Keratinocyte (primary cell): Measurements from ENCODE around the gene CASZ1. TPM values are rescaled to one million over a fixed set of nuclear protein-coding genes. Genes with fewer than 3 reads are reported as not detected.

Source experiments
- DNase-seq: peaks from one replicate; pipeline ENCODE4 v3.0.0-alpha.2; 2011; ENCODE audit warnings: low read depth, missing footprints, low spot score
- FAIRE-seq: peaks from 2 replicates; lab custom pipeline; 2011; peaks lifted over from hg19 to GRCh38; lab: Jason Lieb, UNC
- H2AFZ ChIP-seq: 2 replicates; pipeline ENCODE4 v1.6.0; 2012; ENCODE audit warnings: low read length, control low read depth, inconsistent platforms; ENCODE audit not compliant: control insufficient read depth
- H3K27ac ChIP-seq: 2 replicates; pipeline ENCODE4 v1.5.1; 2011; ENCODE audit warnings: low read length; ENCODE audit not compliant: control insufficient read depth, insufficient read depth
- H3K27me3 ChIP-seq: 3 replicates; pipeline ENCODE4 v1.6.0; 2011; ENCODE audit warnings: low read length; ENCODE audit not compliant: control insufficient read depth, insufficient read depth; ENCODE audit errors: extremely low read depth
- H3K36me3 ChIP-seq, 2 experiments: 2 replicates in 1 of 2; 3 replicates in 1 of 2; pipeline ENCODE4 v1.5.1; 2011; ENCODE audit warnings: low read length in 2 of 2, mild to moderate bottlenecking in 1 of 2; ENCODE audit not compliant: control insufficient read depth in 2 of 2, insufficient read depth in 2 of 2; ENCODE audit errors: extremely low read depth in 1 of 2
- H3K4me1 ChIP-seq: 3 replicates; pipeline ENCODE4 v1.5.1; 2011; ENCODE audit warnings: low read length; ENCODE audit not compliant: control insufficient read depth, insufficient read depth; ENCODE audit errors: extremely low read depth
- H3K4me2 ChIP-seq: 3 replicates; pipeline ENCODE4 v1.6.0; 2011; ENCODE audit warnings: low read depth, low read length; ENCODE audit not compliant: control insufficient read depth, insufficient read depth; ENCODE audit errors: extremely low read depth
- H3K4me3 ChIP-seq, 3 experiments: fragments of 200-600 bp in 1 of 3; sonication (generic) in 1 of 3; 2 replicates in 2 of 3; 3 replicates in 1 of 3; pipeline ENCODE4 v1.5.1; 2011 to 2016; ENCODE audit warnings: low read length in 3 of 3, mild to moderate bottlenecking in 3 of 3, control low read depth in 2 of 3, inconsistent platforms in 1 of 3, low read depth in 1 of 3, mixed read lengths in 1 of 3, mixed run types in 1 of 3, moderate library complexity in 1 of 3; ENCODE audit not compliant: control insufficient read depth in 2 of 3, insufficient read depth in 2 of 3; ENCODE audit errors: extremely low read depth in 1 of 3
- H3K79me2 ChIP-seq: 2 replicates; pipeline ENCODE4 v1.6.0; 2012; ENCODE audit warnings: low read length; ENCODE audit not compliant: control insufficient read depth, insufficient read depth
- H3K9ac ChIP-seq: 3 replicates; pipeline ENCODE4 v1.6.0; 2011; ENCODE audit warnings: low read length; ENCODE audit not compliant: control insufficient read depth, insufficient read depth; ENCODE audit errors: extremely low read depth
- H3K9me1 ChIP-seq: 3 replicates; pipeline ENCODE4 v1.6.0; 2011; ENCODE audit warnings: low read length; ENCODE audit not compliant: control insufficient read depth, insufficient read depth; ENCODE audit errors: extremely low read depth
- H3K9me3 ChIP-seq: 2 replicates; pipeline ENCODE4 v1.5.1; 2012; ENCODE audit warnings: low read depth, low read length; ENCODE audit not compliant: control insufficient read depth
- H4K20me1 ChIP-seq: 3 replicates; pipeline ENCODE4 v1.6.0; 2011; ENCODE audit warnings: low read length; ENCODE audit not compliant: control insufficient read depth, insufficient read depth; ENCODE audit errors: extremely low read depth
- CTCF ChIP-seq, 3 experiments: IDR thresholded peaks in 1 of 3; conservative IDR thresholded peaks in 1 of 3; optimal IDR thresholded peaks in 1 of 3; 2 replicates in 2 of 3; 3 replicates in 1 of 3; pipeline versions ENCODE3 to v1.5.1; 2011; ENCODE audit warnings: low read length in 3 of 3, mild to moderate bottlenecking in 3 of 3, moderate library complexity in 2 of 3, control low read depth in 1 of 3, inconsistent platforms in 1 of 3; ENCODE audit not compliant: insufficient read depth in 2 of 3; ENCODE audit errors: extremely low read depth in 1 of 3
- EZH2 ChIP-seq: IDR thresholded peaks from one replicate; pipeline ENCODE4 v1.6.1; 2012; ENCODE audit warnings: inconsistent platforms, mild to moderate bottlenecking, low read length, moderate library complexity
- dilution Hi-C: fragments of 300-500 bp; cut with MboI; formaldehyde crosslinking; loops from one replicate; pipeline ENCODE4 v1.7.0; 2020; ENCODE audit warnings: low sequenced_read_pairs; ENCODE audit not compliant: extremely low pct_ligation_motif_present
- polyA plus RNA-seq, 5 experiments: library from polyadenylated mRNA; depleted of rRNA in 3 of 5; stranded (reverse) in 3 of 5; stranded (forward) in 1 of 5; unstranded in 1 of 5; fragments of >200 nt; gene quantifications; 1 replicate in 1 of 5; 2 replicates in 3 of 5; 3 replicates in 1 of 5; pipeline versions ENCODE4 v1.2.1 to v1.2.3, GENCODE V29; 2011 to 2012; ENCODE audit warnings: missing spikeins in 2 of 5, low read depth in 1 of 5, low replicate concordance in 1 of 5

Gene CASZ1
- polyA plus RNA-seq, 1 donor (not counting 4 experiments of a cell fraction or from before 2014, with no cell fraction given) = 2.8 TPM

- Histone ChIP-seq H3K27me3 (no peaks in the 10 kb centered on the region), H4K20me1 (no peaks in the 10 kb centered on the region), H3K9me1 (no peaks in the 10 kb centered on the region), H3K4me1 (peaks cover 12% of the 10 kb centered on the region), H3K4me3 (no peak overlapping the region), H3K9me3 (no peaks in the 10 kb centered on the region), H2AFZ (no peak overlapping the region), H3K27ac (no peak overlapping the region), H3K4me2 (no peak overlapping the region), H3K9ac (no peak overlapping the region), H3K79me2 (no peaks in the 10 kb centered on the region), H3K36me3 (peaks cover 3 to 5% of the 10 kb centered on the region in 2 experiments)
- FAIRE-seq (no peak), DNase-seq (no peak)
- no peak for TF ChIP-seq EZH2
- TF ChIP-seq CTCF (optimal IDR thresholded peaks at IDR 0.05 in 1 of 3, IDR thresholded peaks at IDR 0.05 in 1 of 3, conservative IDR thresholded peaks at IDR 0.05 in 1 of 3; ENCODE audit: extremely low read depth in 1 of 3, insufficient read depth in 2 of 3, low read length in 3 of 3) = no peak
- dilution Hi-C loops = no loop called here
Observed at GRCh38 chr1:10617931-10618885, 178.2 kb downstream of the CASZ1 start.

GRCh38 chr1:10617318-10617717, 179.1 kb downstream of the CASZ1 start:
- no peaks in the 10 kb centered on the region for H4K20me1 ChIP-seq
- FAIRE-seq (no peak), DNase-seq (no peak)
- no peak overlapping the region for H3K4me3 ChIP-seq
- H3K9ac ChIP-seq = no peak overlapping the region
- H3K79me2 ChIP-seq = no peaks in the 10 kb centered on the region
- dilution Hi-C loops = no loop called here
- H3K9me1 ChIP-seq = no peaks in the 10 kb centered on the region
- H3K4me2 ChIP-seq = no peak overlapping the region
- peaks cover 4 to 5% of the 10 kb centered on the region in 2 experiments for H3K36me3 ChIP-seq
- H2AFZ ChIP-seq = no peak overlapping the region
- no peak overlapping the region for H3K27ac ChIP-seq
- H3K9me3 ChIP-seq = no peaks in the 10 kb centered on the region
- H3K4me1 ChIP-seq = peaks cover 12% of the 10 kb centered on the region
- no peak for TF ChIP-seq EZH2
- TF ChIP-seq CTCF (optimal IDR thresholded peaks at IDR 0.05 in 1 of 3, IDR thresholded peaks at IDR 0.05 in 1 of 3, conservative IDR thresholded peaks at IDR 0.05 in 1 of 3; ENCODE audit: extremely low read depth in 1 of 3, insufficient read depth in 2 of 3, low read length in 3 of 3) = no peak
- H3K27me3 ChIP-seq = no peaks in the 10 kb centered on the region
